NCI-H510A (cell line): Measurements from ENCODE around the gene CLEC10A.

Experiments
- DNase-seq: peaks from one replicate; lab custom pipeline; 2025; lab: John Stamatoyannopoulos, UW

CLEC10A gene

DNA sequence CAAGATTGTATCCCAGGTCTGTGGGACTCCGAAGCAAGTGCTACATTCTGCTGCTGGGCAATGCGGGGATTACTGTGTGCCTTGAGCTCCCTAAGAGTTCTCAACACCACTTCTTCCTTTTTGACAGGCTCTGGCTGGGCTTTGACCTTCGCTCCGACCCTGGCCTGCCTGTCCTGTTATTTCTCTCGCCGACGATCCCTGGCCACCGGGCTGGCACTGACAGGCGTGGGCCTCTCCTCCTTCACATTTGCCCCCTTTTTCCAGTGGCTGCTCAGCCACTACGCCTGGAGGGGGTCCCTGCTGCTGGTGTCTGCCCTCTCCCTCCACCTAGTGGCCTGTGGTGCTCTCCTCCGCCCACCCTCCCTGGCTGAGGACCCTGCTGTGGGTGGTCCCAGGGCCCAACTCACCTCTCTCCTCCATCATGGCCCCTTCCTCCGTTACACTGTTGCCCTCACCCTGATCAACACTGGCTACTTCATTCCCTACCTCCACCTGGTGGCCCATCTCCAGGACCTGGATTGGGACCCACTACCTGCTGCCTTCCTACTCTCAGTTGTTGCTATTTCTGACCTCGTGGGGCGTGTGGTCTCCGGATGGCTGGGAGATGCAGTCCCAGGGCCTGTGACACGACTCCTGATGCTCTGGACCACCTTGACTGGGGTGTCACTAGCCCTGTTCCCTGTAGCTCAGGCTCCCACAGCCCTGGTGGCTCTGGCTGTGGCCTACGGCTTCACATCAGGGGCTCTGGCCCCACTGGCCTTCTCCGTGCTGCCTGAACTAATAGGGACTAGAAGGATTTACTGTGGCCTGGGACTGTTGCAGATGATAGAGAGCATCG, 41.8 kb downstream of the CLEC10A start:
- no peak for DNase-seq

DNA sequence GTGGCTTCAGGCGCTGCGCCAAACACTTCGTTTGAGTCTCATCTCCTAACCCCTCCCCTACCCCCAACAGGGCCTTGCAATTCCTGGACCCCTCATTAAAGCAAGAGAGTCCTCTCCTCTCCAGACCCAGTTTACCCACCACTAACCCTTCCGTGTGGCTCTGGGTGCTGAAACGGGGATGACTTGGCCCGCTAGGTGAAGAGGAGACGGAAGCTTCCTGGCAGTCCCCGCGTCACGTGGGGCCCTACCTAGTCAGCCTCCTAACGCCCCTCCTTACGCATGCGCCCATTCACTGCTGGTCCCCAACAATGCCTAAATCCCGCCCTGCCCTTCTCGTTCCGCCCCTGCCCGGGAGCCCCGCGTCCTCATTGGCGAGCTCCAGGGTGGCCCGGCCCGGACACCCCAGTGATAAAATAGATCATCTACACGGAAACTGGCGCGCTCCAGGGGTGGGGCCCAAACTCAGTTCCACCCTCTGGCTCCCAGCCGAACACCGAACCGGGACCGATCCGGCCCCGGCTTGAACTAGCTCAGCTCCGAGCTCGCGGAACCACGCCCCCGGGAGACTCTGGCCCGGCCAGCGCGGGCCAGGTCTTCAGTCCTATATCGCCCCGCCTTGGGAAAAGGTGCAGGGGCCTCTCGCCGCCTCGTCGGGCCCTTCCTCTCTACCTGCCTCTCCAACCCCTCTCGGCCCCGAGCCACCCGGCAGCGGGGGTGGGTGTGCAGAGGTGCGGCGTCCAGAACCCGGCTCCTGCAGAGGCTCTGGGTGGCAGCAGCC, 44.3 kb downstream of the CLEC10A start, which contains the start of gene SLC16A13:
Gene SLC16A13 (plus strand): TSS at position 425 of the 778 bp plus-strand sequence. CDS start 368 bp downstream, outside the sequence.
- peak; percentile 91 for DNase-seq

DNA sequence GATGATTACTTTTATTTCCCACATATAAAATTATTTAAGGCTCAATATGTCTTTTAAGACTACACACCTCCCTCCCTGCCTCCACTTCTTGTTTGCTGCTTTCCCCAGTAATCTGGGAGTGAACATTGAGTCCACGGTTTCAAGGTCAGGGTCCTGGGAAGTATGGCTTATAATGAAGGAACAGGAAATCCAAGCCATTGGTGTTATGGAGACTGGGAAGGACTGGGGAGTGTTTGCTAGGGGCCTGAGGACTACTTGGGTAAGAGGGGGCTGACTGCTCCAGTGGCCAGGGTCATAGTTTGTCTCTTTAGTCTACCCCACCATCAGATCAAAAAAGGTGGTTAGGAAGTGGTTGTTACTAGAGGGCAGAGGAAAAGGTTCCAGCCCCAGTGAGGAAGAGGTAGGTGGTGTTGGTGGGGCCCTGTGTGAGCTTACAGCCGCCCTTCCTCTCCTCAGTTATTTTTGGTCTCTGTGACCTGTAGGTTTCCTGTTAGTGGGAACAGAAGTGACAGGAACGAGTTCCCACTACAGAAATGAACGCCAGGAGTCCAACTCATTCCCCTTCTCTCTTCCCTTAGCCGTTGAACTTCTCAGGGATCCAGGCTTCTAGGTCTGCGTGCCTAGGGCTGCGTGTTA, 45.0 kb downstream of the CLEC10A start:
- no peak for DNase-seq

DNA sequence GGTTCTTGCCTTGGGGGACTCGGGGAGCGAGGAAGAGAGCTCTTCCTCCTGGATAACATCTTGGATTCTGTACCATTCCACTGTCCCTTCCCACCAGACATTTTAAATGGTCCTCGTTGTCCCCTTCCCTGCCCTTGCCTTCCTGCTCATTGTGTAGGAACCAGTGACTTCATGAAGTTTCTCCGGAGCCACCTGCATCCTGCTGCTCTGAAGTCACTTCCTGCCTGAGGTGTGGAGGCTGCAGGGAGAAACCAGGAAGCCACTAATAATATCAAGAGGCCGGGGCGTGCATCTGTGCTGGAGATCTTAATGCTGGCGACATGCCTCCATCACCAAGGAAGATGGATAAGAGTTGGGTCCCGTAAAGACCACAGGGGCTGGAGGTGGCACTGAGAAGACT, 50.4 kb downstream of the CLEC10A start:
- DNase-seq = no peak

DNA sequence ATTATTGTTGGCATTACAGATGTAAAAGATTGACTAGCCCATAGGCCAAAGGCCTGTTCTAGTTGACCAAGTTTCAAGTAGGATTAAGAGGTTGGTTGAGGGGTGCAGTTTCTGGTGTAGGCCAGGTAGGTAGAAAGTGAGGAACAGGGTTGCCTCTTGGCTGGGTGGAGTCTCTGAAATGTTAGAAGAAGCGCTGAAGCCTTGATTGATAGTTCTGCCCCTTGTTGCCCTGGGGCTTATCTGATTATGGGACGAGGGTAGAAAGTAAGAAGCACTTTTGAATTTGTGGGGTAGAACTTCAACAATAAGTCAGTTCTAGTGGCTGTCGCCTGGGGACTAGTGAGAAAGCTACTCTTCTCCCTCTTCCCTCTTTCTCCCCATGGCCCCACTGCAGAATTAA, 51.0 kb downstream of the CLEC10A start:
- no peak for DNase-seq

DNA sequence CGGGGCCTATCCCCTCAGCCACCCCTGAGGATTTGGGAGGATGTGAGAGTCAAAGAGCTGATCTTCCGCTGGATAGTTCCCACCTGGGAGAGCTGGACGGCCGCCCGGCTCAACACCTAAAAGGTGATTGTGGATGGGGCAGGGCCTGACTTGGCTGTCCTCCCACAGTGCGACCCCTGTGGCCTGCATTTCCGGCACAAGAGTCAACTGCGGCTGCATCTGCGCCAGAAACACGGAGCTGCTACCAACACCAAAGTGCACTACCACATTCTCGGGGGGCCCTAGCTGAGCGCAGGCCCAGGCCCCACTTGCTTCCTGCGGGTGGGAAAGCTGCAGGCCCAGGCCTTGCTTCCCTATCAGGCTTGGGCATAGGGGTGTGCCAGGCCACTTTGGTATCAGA, 52.7 kb downstream of the CLEC10A start:
- no peak for DNase-seq

DNA sequence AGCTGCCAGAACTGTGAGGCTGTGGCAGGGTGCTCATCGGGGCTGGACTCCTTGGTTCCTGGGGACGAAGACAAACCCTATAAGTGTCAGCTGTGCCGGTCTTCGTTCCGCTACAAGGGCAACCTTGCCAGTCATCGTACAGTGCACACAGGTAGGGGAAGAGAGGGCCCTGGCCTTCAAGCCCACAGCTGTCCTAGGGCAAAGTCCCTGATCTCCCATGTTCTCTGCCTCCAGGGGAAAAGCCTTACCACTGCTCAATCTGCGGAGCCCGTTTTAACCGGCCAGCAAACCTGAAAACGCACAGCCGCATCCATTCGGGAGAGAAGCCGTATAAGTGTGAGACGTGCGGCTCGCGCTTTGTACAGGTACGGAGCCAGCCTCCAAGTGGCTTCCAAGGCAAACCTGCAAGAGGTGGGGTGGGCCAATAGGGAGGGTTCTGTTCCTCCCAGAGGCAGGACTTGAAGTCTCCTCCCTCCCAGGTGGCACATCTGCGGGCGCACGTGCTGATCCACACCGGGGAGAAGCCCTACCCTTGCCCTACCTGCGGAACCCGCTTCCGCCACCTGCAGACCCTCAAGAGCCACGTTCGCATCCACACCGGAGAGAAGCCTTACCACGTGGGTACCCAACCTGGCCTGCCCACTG, 53.5 kb downstream of the CLEC10A start:
- DNase-seq = no peak

DNA sequence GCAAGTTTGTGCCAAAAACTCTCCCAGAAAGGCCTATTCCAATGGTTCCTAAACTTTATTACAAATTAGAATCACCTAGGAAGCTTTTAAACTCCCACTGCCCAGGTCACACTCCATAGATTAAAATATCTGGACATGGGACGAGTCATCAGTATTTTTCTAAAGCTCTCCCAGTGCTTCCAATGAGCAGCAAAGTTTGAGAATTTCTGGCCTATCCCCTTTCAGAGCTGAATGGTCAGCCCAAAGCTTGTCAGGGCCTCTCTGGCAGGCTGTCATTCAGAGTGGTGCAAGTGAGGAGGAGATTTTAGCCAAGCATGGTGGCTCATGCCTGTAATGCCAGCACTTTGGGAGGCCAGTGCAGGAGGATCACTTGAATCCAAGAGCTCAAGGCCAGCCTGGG, 54.8 kb downstream of the CLEC10A start:
- DNase-seq = no peak
